ENCODE data around the gene ZNF236.

The ZNF236 gene

GRCh38 chr18:77002496-77002895 lies 180.1 kb downstream of the ZNF236 start:
- Histone ChIP-seq H3K27me3 (no peaks in the 10 kb centered on the region), H3K36me3 (peaks cover 9% of the 10 kb centered on the region), H3K9me3 (no peaks in the 10 kb centered on the region), H3K4me1 (ENCODE audit: control insufficient read depth in 1 of 2, insufficient read depth in 1 of 2, low read depth in 1 of 2, low read length in 1 of 2) (peaks cover 41 to 48% of the 10 kb centered on the region in 2 experiments), H3K27ac (no peak overlapping the region), H3K4me3 (ENCODE audit: low read depth in 1 of 2, low read length in 1 of 2) (no peak overlapping the region)
- TF ChIP-seq CTCF (IDR thresholded peaks at IDR 0.05): no peak

- TF ChIP-seq CTCF (IDR thresholded peaks at IDR 0.05): no peak
- peaks cover 41 to 49% of the 10 kb centered on the region in 2 experiments for H3K4me1 ChIP-seq (ENCODE audit: control insufficient read depth in 1 of 2, insufficient read depth in 1 of 2, low read depth in 1 of 2, low read length in 1 of 2)
- H3K27ac ChIP-seq: no peak overlapping the region
These were observed 181.0 kb downstream of the ZNF236 start for GRCh38 chr18:77003316-77003715.

GRCh38 chr18:77004555-77005380 lies 182.4 kb downstream of the ZNF236 start:
- no peaks in the 10 kb centered on the region for H3K9me3 ChIP-seq
- TF ChIP-seq CTCF (IDR thresholded peaks at IDR 0.05): no peak
- H3K4me1 ChIP-seq (ENCODE audit: control insufficient read depth in 1 of 2, insufficient read depth in 1 of 2, low read depth in 1 of 2, low read length in 1 of 2): peaks cover 41 to 49% of the 10 kb centered on the region in 2 experiments
- H3K27me3 ChIP-seq: no peaks in the 10 kb centered on the region
- H3K27ac ChIP-seq: peak overlapping the region; percentile 91
- peaks cover 32% of the 10 kb centered on the region for H3K36me3 ChIP-seq
- peak overlapping the region; percentile 48 to 61 for H3K4me3 ChIP-seq (ENCODE audit: low read depth in 1 of 2, low read length in 1 of 2)

More at GRCh38 chr18:77003316-77003715, 181.0 kb downstream of the ZNF236 start:
- Histone ChIP-seq H3K27me3 (no peaks in the 10 kb centered on the region), H3K4me3 (ENCODE audit: low read depth in 1 of 2, low read length in 1 of 2) (no peak overlapping the region), H3K36me3 (peaks cover 18% of the 10 kb centered on the region), H3K9me3 (no peaks in the 10 kb centered on the region)

GRCh38 chr18:77005651-77006195 lies 183.4 kb downstream of the ZNF236 start:
- no peaks in the 10 kb centered on the region for H3K27me3 ChIP-seq
- peak overlapping the region in 1 of 2 experiments; percentile 61 for H3K4me3 ChIP-seq (ENCODE audit: low read depth in 1 of 2, low read length in 1 of 2)
- no peaks in the 10 kb centered on the region for H3K9me3 ChIP-seq
- no peak for TF ChIP-seq CTCF (IDR thresholded peaks at IDR 0.05)
- H3K4me1 ChIP-seq (ENCODE audit: control insufficient read depth in 1 of 2, insufficient read depth in 1 of 2, low read depth in 1 of 2, low read length in 1 of 2): peaks cover 39 to 43% of the 10 kb centered on the region in 2 experiments
- H3K27ac ChIP-seq: peak overlapping the region; percentile 91
- peaks cover 40% of the 10 kb centered on the region for H3K36me3 ChIP-seq

- Histone ChIP-seq H3K27ac (peak overlapping the region; percentile 91), H3K36me3 (peaks cover 48% of the 10 kb centered on the region), H3K4me3 (ENCODE audit: low read depth in 1 of 2, low read length in 1 of 2) (peak overlapping the region in 1 of 2 experiments; percentile 14), H3K27me3 (no peaks in the 10 kb centered on the region), H3K4me1 (ENCODE audit: control insufficient read depth in 1 of 2, insufficient read depth in 1 of 2, low read depth in 1 of 2, low read length in 1 of 2) (peaks cover 38 to 41% of the 10 kb centered on the region in 2 experiments), H3K9me3 (no peaks in the 10 kb centered on the region)
- no peak for TF ChIP-seq CTCF (IDR thresholded peaks at IDR 0.05)
These were observed 184.2 kb downstream of the ZNF236 start for GRCh38 chr18:77006305-77007175.

Measured in neutrophil (primary cell).